ENCODE data around the gene MYEOV. TPM values are rescaled to one million over a fixed set of nuclear protein-coding genes. Genes with fewer than 3 reads are reported as not detected.

Gene MYEOV
- total and polyA plus RNA-seq, 9 of the 15 experiments (the other 6 are each of a cell fraction or from before 2014, with no cell fraction given), result 10.2 to 133 (median 32.2) TPM

DNA sequence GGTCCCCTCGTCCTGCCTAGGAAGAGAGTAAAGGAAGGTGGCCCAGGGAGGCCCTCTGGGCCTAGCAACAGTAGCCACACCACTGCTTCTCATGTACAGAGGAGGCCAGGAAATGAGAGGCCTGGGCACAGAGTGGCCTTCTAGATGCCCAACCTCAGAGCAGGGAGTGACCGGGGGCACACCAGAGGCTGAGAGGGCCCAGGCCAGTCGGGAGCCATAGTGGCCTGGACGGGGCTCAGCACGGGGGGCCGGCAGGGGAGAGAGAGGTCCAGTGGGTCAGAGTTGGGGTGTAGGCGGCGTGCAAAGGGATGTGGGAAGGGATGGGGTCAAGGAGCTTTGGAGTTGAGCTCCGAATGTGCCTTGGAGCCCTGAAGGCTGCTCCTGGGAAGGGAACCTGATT lies 25.0 kb upstream of the MYEOV start:
- no peak for TF ChIP-seq JUNB (CRISPR knock-in tag; conservative IDR thresholded peaks at IDR 0.05)
- TF ChIP-seq ZNF830 (CRISPR knock-in tag; IDR thresholded peaks at IDR 0.05), result no peak
- TF ChIP-seq CC2D1A (IDR thresholded peaks at IDR 0.05), result no peak
- no peak for TF ChIP-seq XRCC5 (IDR thresholded peaks at IDR 0.05; ENCODE audit: low read depth, low read length)
- no peak for TF ChIP-seq ERF (CRISPR knock-in tag; IDR thresholded peaks at IDR 0.05)
- no peak for TF ChIP-seq ZBED1 (IDR thresholded peaks at IDR 0.05)
- no peak for TF ChIP-seq HDAC6 (IDR thresholded peaks at IDR 0.05; ENCODE audit: low read depth, low read length)
- no peak for TF ChIP-seq KDM2B (CRISPR knock-in tag; IDR thresholded peaks at IDR 0.05)
- no peak for TF ChIP-seq TSC22D4 (tag; IDR thresholded peaks at IDR 0.05)
- TF ChIP-seq ZNF41 (CRISPR knock-in tag; conservative IDR thresholded peaks at IDR 0.05), result no peak
- TF ChIP-seq, protein P1, sequence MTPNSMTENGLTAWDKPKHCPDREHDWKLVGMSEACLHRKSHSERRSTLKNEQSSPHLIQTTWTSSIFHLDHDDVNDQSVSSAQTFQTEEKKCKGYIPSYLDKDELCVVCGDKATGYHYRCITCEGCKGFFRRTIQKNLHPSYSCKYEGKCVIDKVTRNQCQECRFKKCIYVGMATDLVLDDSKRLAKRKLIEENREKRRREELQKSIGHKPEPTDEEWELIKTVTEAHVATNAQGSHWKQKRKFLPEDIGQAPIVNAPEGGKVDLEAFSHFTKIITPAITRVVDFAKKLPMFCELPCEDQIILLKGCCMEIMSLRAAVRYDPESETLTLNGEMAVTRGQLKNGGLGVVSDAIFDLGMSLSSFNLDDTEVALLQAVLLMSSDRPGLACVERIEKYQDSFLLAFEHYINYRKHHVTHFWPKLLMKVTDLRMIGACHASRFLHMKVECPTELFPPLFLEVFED (CRISPR knock-in tag; conservative IDR thresholded peaks at IDR 0.05), result no peak
- Histone ChIP-seq H3K9me1 (ENCODE audit: control insufficient read depth, insufficient read depth, low read length) (no peaks in the 10 kb centered on the region), H3K9me3 (replicated peaks; ENCODE audit: control insufficient read depth, insufficient read depth, low read depth, low read length) (no peaks in the 10 kb centered on the region), H3K36me3 (ENCODE audit: control insufficient read depth, insufficient read depth, low read length) (no peaks in the 10 kb centered on the region), H3K4me2 (ENCODE audit: insufficient read depth, low read length) (no peak overlapping the region), H2AFZ (ENCODE audit: low read depth, low read length) (no peak overlapping the region), H3K27ac (ENCODE audit: extremely low read depth, low read depth, low read length) (no peak overlapping the region), H3K79me2 (ENCODE audit: control insufficient read depth, insufficient read depth, low read length) (no peaks in the 10 kb centered on the region), H4K20me1 (replicated peaks; ENCODE audit: control insufficient read depth, insufficient read depth, low read length) (no peaks in the 10 kb centered on the region), H3K9ac (ENCODE audit: insufficient read depth in 1 of 2, low read depth in 2 of 2, low read length in 2 of 2) (no peak overlapping the region; a peak in 1 of 4 replicates), H3K4me3 (no peak overlapping the region), H3K27me3 (ENCODE audit: control insufficient read depth in 2 of 2, insufficient read depth in 2 of 2, low read length in 2 of 2) (peaks cover 8 to 55% of the 10 kb centered on the region in 2 experiments; a peak in 4 of 5 replicates), H3K4me1 (replicated peaks in 1 of 2; ENCODE audit: control insufficient read depth in 2 of 2, insufficient read depth in 2 of 2, low read length in 2 of 2) (peaks cover 0 to 10% of the 10 kb centered on the region in 2 experiments; a peak in 2 of 5 replicates)
- ChIA-PET POLR2A (interaction anchor here (0.6 to 1.2 kb wide), 4 partner anchors 18 to 684 kb away, joined by 3 to 4 read pairs (median 3); no protein-coding TSS in a partner anchor), CTCF (ENCODE audit: low intra/inter-chr PET ratio) (no interaction called here)
- intact Hi-C loops (cut with micrococcal nuclease) (no loop called here), in situ Hi-C loops (cut with MboI) (no loop called here)
- FAIRE-seq (no peak), ATAC-seq (no peak), DNase-seq (ENCODE audit: extremely low read depth in 1 of 4, low spot score in 3 of 4) (no peak)
- 19% methylated on average over 8 of the region's 9 CpGs for WGBS (ENCODE audit: insufficient coverage, low coverage, missing lambda C conversion rate)
- BruUV-seq (replicated peaks), result no TSS peak

Measured in K562 (cell line).